22Rv1 (cell line): Measurements from ENCODE around the gene ATP2B3.

Experiments used
- ZFX ChIP-seq: fragments of 450-650 bp; IDR thresholded peaks from 2 replicates; pipeline ENCODE4 v1.6.1; 2017; ENCODE audit warnings: antibody characterized with exemption, borderline replicate concordance
- TF ChIP-seq, protein P1 (sequence below): fragments of 450-650 bp; IDR thresholded peaks from 2 replicates; pipeline ENCODE4 v1.5.1; 2017; ENCODE audit warnings: mild to moderate bottlenecking

DNA sequence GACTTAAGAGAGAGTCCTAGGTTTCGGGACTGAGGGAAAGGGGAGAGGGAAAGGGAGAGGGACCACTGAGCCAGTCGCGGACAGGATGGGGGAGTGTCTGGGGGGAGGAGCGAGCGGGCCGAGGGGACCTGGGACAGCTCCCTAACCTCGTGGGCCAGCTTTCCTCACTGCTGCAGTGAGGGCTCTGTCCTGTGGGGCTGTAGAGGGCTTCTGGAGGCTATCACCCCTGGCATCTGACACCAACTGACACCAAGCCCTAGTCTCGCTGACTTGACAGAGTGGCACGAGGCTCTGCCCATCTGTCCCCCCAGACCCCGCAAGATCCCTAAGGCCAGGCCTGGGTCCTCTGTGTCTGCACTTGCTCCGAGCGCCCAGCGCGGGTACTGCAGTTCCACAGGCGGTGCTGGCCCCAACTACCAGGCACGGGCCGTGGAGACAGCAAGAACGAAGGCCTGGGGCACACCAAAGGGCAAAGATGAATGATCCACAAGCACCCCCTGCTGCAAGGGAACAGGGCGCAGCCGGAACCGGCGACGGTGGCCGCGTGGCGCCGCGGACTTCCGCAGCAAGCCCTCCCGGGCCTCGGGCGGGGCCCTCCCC lies 47.5 kb upstream of the ATP2B3 start:
- TF ChIP-seq, protein P1, sequence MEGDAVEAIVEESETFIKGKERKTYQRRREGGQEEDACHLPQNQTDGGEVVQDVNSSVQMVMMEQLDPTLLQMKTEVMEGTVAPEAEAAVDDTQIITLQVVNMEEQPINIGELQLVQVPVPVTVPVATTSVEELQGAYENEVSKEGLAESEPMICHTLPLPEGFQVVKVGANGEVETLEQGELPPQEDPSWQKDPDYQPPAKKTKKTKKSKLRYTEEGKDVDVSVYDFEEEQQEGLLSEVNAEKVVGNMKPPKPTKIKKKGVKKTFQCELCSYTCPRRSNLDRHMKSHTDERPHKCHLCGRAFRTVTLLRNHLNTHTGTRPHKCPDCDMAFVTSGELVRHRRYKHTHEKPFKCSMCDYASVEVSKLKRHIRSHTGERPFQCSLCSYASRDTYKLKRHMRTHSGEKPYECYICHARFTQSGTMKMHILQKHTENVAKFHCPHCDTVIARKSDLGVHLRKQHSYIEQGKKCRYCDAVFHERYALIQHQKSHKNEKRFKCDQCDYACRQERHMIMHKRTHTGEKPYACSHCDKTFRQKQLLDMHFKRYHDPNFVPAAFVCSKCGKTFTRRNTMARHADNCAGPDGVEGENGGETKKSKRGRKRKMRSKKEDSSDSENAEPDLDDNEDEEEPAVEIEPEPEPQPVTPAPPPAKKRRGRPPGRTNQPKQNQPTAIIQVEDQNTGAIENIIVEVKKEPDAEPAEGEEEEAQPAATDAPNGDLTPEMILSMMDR: no peak
- TF ChIP-seq ZFX: no peak
